Liver (tissue), 9 donors: Measurements from ENCODE around the gene PRR5L. TPM values are rescaled to one million over a fixed set of nuclear protein-coding genes. Genes with fewer than 3 reads are reported as not detected.

Source experiments
- DNase-seq: peaks from one replicate; pipeline ENCODE4 v3.0.0-alpha.2; 2017; ENCODE audit warnings: low spot score
- H3K27ac ChIP-seq, 2 donors: one replicate each; pipeline ENCODE4 v1.7.0; 2013; ENCODE audit warnings: inconsistent platforms in 2 of 2, low read length in 2 of 2, control low read depth in 1 of 2, low read depth in 1 of 2, mild to moderate bottlenecking in 1 of 2
- H3K27me3 ChIP-seq, 4 donors: one replicate each; pipeline versions ENCODE4 v1.6.1 to v1.7.0; 2013; ENCODE audit warnings: low read length in 3 of 4, inconsistent platforms in 1 of 4, mild to moderate bottlenecking in 1 of 4, moderate library complexity in 1 of 4; ENCODE audit not compliant: control insufficient read depth in 4 of 4, insufficient read depth in 4 of 4
- H3K36me3 ChIP-seq, 4 donors: one replicate each; pipeline versions ENCODE4 v1.6.1 to v1.7.0; 2013; ENCODE audit warnings: low read length in 3 of 4, mild to moderate bottlenecking in 3 of 4, low read depth in 1 of 4, moderate library complexity in 1 of 4; ENCODE audit not compliant: control insufficient read depth in 4 of 4, insufficient read depth in 3 of 4
- H3K4me1 ChIP-seq, 4 donors: one replicate each; pipeline versions ENCODE4 v1.6.1 to v1.7.0; 2013; ENCODE audit warnings: low read length in 3 of 4, mild to moderate bottlenecking in 3 of 4, moderate library complexity in 1 of 4; ENCODE audit not compliant: control insufficient read depth in 4 of 4, insufficient read depth in 4 of 4
- H3K4me3 ChIP-seq, 3 donors: one replicate each; pipeline versions ENCODE4 v1.6.1 to v1.7.0; 2013; ENCODE audit warnings: low read length in 3 of 3, control low read depth in 1 of 3, low read depth in 1 of 3, mild to moderate bottlenecking in 1 of 3
- H3K9ac ChIP-seq, 2 donors: one replicate each; pipeline ENCODE4 v1.7.0; 2013; ENCODE audit warnings: low read length in 2 of 2, mild to moderate bottlenecking in 2 of 2, moderate library complexity in 2 of 2, control low read depth in 1 of 2, low read depth in 1 of 2
- H3K9me3 ChIP-seq, 4 donors: one replicate each; pipeline versions ENCODE4 v1.6.1 to v1.7.0; 2013; ENCODE audit warnings: low read length in 3 of 4; ENCODE audit not compliant: control insufficient read depth in 4 of 4
- EGR1 ChIP-seq, 2 donors: IDR thresholded peaks; 2 replicates each; pipeline ENCODE4 v1.6.1; 2016 to 2018; ENCODE audit warnings: antibody characterized with exemption in 2 of 2, low read depth in 2 of 2
- FOXA1 ChIP-seq: IDR thresholded peaks from 2 replicates; pipeline ENCODE4 v1.6.1; 2016; ENCODE audit warnings: antibody characterized with exemption
- FOXA2 ChIP-seq: IDR thresholded peaks from 2 replicates; pipeline ENCODE4 v1.6.1; 2016; ENCODE audit warnings: antibody characterized with exemption
- GABPA ChIP-seq, 2 donors: IDR thresholded peaks in 1 of 2; conservative IDR thresholded peaks in 1 of 2; 2 replicates each; pipeline ENCODE4 v1.6.1; 2016; ENCODE audit warnings: antibody characterized with exemption in 2 of 2, mild to moderate bottlenecking in 1 of 2, moderate library complexity in 1 of 2
- HNF4A ChIP-seq, 2 donors: conservative IDR thresholded peaks; 2 replicates each; pipeline ENCODE4 v1.6.1; 2016; ENCODE audit warnings: antibody characterized with exemption in 2 of 2, mild to moderate bottlenecking in 2 of 2
- HNF4G ChIP-seq: IDR thresholded peaks from 2 replicates; pipeline ENCODE4 v1.6.1; 2016; ENCODE audit warnings: antibody characterized with exemption
- JUND ChIP-seq, 2 donors: IDR thresholded peaks; 2 replicates each; pipeline ENCODE4 v1.6.1; 2016; ENCODE audit warnings: antibody characterized with exemption in 2 of 2
- NR2F2 ChIP-seq: IDR thresholded peaks from 2 replicates; pipeline ENCODE4 v1.6.1; 2016; ENCODE audit warnings: antibody characterized with exemption
- RAD21 ChIP-seq, 2 donors: IDR thresholded peaks; 2 replicates each; pipeline ENCODE4 v1.6.1; 2016; ENCODE audit warnings: antibody characterized with exemption in 2 of 2, mild to moderate bottlenecking in 2 of 2
- RXRA ChIP-seq, 2 donors: IDR thresholded peaks; 2 replicates each; pipeline ENCODE4 v1.6.1; 2017 to 2018; ENCODE audit warnings: antibody characterized with exemption in 2 of 2, mild to moderate bottlenecking in 1 of 2
- SP1 ChIP-seq: IDR thresholded peaks from 2 replicates; pipeline ENCODE4 v1.6.1; 2018; ENCODE audit warnings: antibody characterized with exemption, mild to moderate bottlenecking
- TAF1 ChIP-seq: conservative IDR thresholded peaks from 2 replicates; pipeline ENCODE4 v1.6.1; 2016; ENCODE audit warnings: antibody characterized with exemption, mild to moderate bottlenecking
- YY1 ChIP-seq: IDR thresholded peaks from 2 replicates; pipeline ENCODE4 v1.6.1; 2016; ENCODE audit warnings: antibody characterized with exemption, mild to moderate bottlenecking
- WGBS: extraction: QIAGEN DNeasy Blood & Tissue Kit; methylation state at CpG from one replicate; pipeline ENCODE4 v1.1.7; 2013; 5-methylcytosine and 5-hydroxymethylcytosine counted together
- polyA plus RNA-seq, 2 donors: library from polyadenylated mRNA; stranded (reverse) in 1 of 2; unstranded in 1 of 2; fragments of 200-250 nt in 1 of 2; fragments of >200 nt in 1 of 2; fragmentation: Nextera tagmentation in 1 of 2; extraction: Ambion mirVana in 1 of 2; gene quantifications; one replicate each; pipeline versions ENCODE4 v1.2.1 to v1.2.3, GENCODE V29; 2013 to 2015
- total RNA-seq, 2 donors: library from RNA; depleted of rRNA; stranded (reverse); fragments of >200 nt; gene quantifications; one replicate each; pipeline ENCODE4 v1.2.3, GENCODE V29; 2014
- TF ChIP-seq, protein P1 (sequence below): fragments of 150-350 bp; IDR thresholded peaks from 2 replicates; pipeline ENCODE4 v1.5.1; 2017; ENCODE audit warnings: improper control_type of control experiment, low read depth, low read length; ENCODE audit not compliant: missing input control
- TF ChIP-seq, protein P2 (sequence below): IDR thresholded peaks from 2 replicates; pipeline ENCODE4 v1.6.1; 2016; ENCODE audit warnings: antibody characterized with exemption
- TF ChIP-seq, protein P3 (sequence below): IDR thresholded peaks from 2 replicates; pipeline ENCODE4 v1.6.1; 2016; ENCODE audit warnings: antibody characterized with exemption, mild to moderate bottlenecking
- TF ChIP-seq, protein P4 (sequence below): IDR thresholded peaks from 2 replicates; pipeline ENCODE4 v1.6.1; 2016; ENCODE audit warnings: antibody characterized with exemption
- TF ChIP-seq, protein P5 (sequence below): IDR thresholded peaks from 2 replicates; pipeline ENCODE4 v1.6.1; 2016; ENCODE audit warnings: antibody characterized with exemption
- donor health status: healthy.
- donor health status: healthy.
- donor health status: healthy.
- donor health status: healthy.
- donor health status: healthy.

Gene PRR5L
- total and polyA plus RNA-seq, 4 donors, result 1.2 to 8.5 (median 4.5) TPM

DNA sequence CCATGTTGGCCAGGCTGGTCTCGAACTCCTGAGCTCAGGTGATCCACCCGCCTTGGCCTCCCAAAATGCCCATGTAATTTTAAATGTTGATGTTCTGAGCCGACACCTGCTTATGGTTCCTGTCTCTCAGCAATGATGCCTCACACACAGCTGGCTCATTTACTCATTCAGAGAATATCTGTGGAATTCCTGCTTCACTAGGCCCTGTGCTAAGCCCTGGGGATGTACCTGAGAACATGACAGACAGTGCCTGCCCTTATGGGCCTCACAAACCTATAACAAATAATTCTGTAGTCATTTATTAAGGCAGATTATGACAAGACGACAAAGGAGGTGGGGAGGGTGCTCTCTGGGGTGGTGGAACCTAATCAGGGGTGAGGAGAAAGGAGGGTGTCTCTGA, 93.7 kb downstream of the PRR5L start:
- no peaks in the 10 kb centered on the region for H3K4me1 ChIP-seq
- WGBS, result 95% methylated on average over 4 of the region's 4 CpGs
- H3K36me3 ChIP-seq, result no peaks in the 10 kb centered on the region
- H3K9ac ChIP-seq, result no peak overlapping the region
- no peak overlapping the region for H3K4me3 ChIP-seq
- no peaks in the 10 kb centered on the region for H3K9me3 ChIP-seq
- H3K27ac ChIP-seq, result no peak overlapping the region
- no peak for DNase-seq
- TF ChIP-seq YY1, result no peak
- no peak for TF ChIP-seq RXRA (IDR thresholded peaks at IDR 0.05)
- TF ChIP-seq, protein P1, sequence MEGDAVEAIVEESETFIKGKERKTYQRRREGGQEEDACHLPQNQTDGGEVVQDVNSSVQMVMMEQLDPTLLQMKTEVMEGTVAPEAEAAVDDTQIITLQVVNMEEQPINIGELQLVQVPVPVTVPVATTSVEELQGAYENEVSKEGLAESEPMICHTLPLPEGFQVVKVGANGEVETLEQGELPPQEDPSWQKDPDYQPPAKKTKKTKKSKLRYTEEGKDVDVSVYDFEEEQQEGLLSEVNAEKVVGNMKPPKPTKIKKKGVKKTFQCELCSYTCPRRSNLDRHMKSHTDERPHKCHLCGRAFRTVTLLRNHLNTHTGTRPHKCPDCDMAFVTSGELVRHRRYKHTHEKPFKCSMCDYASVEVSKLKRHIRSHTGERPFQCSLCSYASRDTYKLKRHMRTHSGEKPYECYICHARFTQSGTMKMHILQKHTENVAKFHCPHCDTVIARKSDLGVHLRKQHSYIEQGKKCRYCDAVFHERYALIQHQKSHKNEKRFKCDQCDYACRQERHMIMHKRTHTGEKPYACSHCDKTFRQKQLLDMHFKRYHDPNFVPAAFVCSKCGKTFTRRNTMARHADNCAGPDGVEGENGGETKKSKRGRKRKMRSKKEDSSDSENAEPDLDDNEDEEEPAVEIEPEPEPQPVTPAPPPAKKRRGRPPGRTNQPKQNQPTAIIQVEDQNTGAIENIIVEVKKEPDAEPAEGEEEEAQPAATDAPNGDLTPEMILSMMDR, result no peak
- TF ChIP-seq, protein P2, sequence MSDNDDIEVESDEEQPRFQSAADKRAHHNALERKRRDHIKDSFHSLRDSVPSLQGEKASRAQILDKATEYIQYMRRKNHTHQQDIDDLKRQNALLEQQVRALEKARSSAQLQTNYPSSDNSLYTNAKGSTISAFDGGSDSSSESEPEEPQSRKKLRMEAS, result no peak
- no peak for TF ChIP-seq FOXA2
- TF ChIP-seq SP1, result no peak
- TF ChIP-seq JUND (IDR thresholded peaks at IDR 0.05), result no peak
- no peak for TF ChIP-seq TAF1
- TF ChIP-seq GABPA (IDR thresholded peaks at IDR 0.05 in 1 of 2, conservative IDR thresholded peaks at IDR 0.05 in 1 of 2), result no peak
- no peak for TF ChIP-seq NR2F2
- no peak for TF ChIP-seq EGR1 (IDR thresholded peaks at IDR 0.05; ENCODE audit: low read depth in 2 of 2)
- no peak for TF ChIP-seq HNF4A (conservative IDR thresholded peaks at IDR 0.05)
- no peak for TF ChIP-seq RAD21 (IDR thresholded peaks at IDR 0.05)
- TF ChIP-seq, protein P3, sequence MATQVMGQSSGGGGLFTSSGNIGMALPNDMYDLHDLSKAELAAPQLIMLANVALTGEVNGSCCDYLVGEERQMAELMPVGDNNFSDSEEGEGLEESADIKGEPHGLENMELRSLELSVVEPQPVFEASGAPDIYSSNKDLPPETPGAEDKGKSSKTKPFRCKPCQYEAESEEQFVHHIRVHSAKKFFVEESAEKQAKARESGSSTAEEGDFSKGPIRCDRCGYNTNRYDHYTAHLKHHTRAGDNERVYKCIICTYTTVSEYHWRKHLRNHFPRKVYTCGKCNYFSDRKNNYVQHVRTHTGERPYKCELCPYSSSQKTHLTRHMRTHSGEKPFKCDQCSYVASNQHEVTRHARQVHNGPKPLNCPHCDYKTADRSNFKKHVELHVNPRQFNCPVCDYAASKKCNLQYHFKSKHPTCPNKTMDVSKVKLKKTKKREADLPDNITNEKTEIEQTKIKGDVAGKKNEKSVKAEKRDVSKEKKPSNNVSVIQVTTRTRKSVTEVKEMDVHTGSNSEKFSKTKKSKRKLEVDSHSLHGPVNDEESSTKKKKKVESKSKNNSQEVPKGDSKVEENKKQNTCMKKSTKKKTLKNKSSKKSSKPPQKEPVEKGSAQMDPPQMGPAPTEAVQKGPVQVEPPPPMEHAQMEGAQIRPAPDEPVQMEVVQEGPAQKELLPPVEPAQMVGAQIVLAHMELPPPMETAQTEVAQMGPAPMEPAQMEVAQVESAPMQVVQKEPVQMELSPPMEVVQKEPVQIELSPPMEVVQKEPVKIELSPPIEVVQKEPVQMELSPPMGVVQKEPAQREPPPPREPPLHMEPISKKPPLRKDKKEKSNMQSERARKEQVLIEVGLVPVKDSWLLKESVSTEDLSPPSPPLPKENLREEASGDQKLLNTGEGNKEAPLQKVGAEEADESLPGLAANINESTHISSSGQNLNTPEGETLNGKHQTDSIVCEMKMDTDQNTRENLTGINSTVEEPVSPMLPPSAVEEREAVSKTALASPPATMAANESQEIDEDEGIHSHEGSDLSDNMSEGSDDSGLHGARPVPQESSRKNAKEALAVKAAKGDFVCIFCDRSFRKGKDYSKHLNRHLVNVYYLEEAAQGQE, result no peak
- TF ChIP-seq HNF4G, result no peak
- TF ChIP-seq, protein P4, sequence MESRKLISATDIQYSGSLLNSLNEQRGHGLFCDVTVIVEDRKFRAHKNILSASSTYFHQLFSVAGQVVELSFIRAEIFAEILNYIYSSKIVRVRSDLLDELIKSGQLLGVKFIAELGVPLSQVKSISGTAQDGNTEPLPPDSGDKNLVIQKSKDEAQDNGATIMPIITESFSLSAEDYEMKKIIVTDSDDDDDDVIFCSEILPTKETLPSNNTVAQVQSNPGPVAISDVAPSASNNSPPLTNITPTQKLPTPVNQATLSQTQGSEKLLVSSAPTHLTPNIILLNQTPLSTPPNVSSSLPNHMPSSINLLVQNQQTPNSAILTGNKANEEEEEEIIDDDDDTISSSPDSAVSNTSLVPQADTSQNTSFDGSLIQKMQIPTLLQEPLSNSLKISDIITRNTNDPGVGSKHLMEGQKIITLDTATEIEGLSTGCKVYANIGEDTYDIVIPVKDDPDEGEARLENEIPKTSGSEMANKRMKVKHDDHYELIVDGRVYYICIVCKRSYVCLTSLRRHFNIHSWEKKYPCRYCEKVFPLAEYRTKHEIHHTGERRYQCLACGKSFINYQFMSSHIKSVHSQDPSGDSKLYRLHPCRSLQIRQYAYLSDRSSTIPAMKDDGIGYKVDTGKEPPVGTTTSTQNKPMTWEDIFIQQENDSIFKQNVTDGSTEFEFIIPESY, result no peak
- TF ChIP-seq, protein P5, sequence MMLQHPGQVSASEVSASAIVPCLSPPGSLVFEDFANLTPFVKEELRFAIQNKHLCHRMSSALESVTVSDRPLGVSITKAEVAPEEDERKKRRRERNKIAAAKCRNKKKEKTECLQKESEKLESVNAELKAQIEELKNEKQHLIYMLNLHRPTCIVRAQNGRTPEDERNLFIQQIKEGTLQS, result no peak
- no peak for TF ChIP-seq FOXA1
- no peaks in the 10 kb centered on the region for H3K27me3 ChIP-seq
